Endothelial cell of umbilical vein (primary cell): Measurements from ENCODE around the gene ULK2. TPM values are rescaled to one million over a fixed set of nuclear protein-coding genes. Genes with fewer than 3 reads are reported as not detected.
"Not testable (repeated sequence)": the region's sequence is repeated elsewhere in the genome, so short reads cannot be mapped to it uniquely, and the experiment has no call there.

ENCODE experiments used
- BruUV-seq: library from RNA; stranded (reverse); fragments of 400-500 nt; replicated peaks from 2 replicates; lab custom pipeline; 2021; lab: Mats Ljungman, UMichigan
- CTCF ChIA-PET: fragments of 300-600, 350-600 bp; sonication (Branson Sonifier 250); formaldehyde crosslinking; loops from one replicate; lab custom pipeline; 2021; ENCODE audit warnings: antibody characterized with exemption, inconsistent platforms; lab: Charles Lee
- POLR2A ChIA-PET: fragments of 300-600, 350-600 bp; sonication (Branson Sonifier 250); formaldehyde crosslinking; loops from one replicate; lab custom pipeline; 2021; ENCODE audit warnings: antibody characterized with exemption, inconsistent platforms; lab: Charles Lee
- DNase-seq: peaks from one replicate; pipeline ENCODE4 v3.0.0-alpha.2; 2011; ENCODE audit warnings: low read depth, low spot score
- FAIRE-seq: peaks from 2 replicates; lab custom pipeline; 2011; peaks lifted over from hg19 to GRCh38; lab: Jason Lieb, UNC
- H2AFZ ChIP-seq: 2 replicates; pipeline ENCODE4 v1.6.0; 2012; ENCODE audit warnings: low read depth, low read length, control low read depth, inconsistent platforms
- H3K27ac ChIP-seq: 2 replicates; pipeline ENCODE4 v1.5.1; 2011; ENCODE audit warnings: low read depth, mild to moderate bottlenecking, control low read depth, low read length, moderate library complexity; ENCODE audit not compliant: insufficient read depth
- H3K27me3 ChIP-seq, 2 experiments: 2 replicates each; pipeline versions ENCODE4 v1.6.0 to v1.6.1; 2011; ENCODE audit warnings: low read length in 2 of 2, mixed read lengths in 1 of 2; ENCODE audit not compliant: control insufficient read depth in 2 of 2, insufficient read depth in 2 of 2
- H3K36me3 ChIP-seq, 2 experiments: 2 replicates in 1 of 2; 3 replicates in 1 of 2; pipeline ENCODE4 v1.5.1; 2011; ENCODE audit warnings: low read length in 2 of 2, mild to moderate bottlenecking in 1 of 2, moderate library complexity in 1 of 2; ENCODE audit not compliant: control insufficient read depth in 2 of 2, insufficient read depth in 2 of 2; ENCODE audit errors: extremely low read depth in 1 of 2
- H3K4me1 ChIP-seq: 3 replicates; pipeline ENCODE4 v1.5.1; 2011; ENCODE audit warnings: mild to moderate bottlenecking, low read length; ENCODE audit not compliant: control insufficient read depth, insufficient read depth; ENCODE audit errors: extremely low read depth
- H3K4me2 ChIP-seq: 2 replicates; pipeline ENCODE4 v1.6.1; 2011; ENCODE audit warnings: low read length, control low read depth, mixed read lengths; ENCODE audit not compliant: insufficient read depth
- H3K4me3 ChIP-seq, 3 experiments: fragments of 200-600 bp in 1 of 3; sonication (generic), shearing (Covaris generic) in 1 of 3; replicated peaks in 1 of 3; 2 replicates each; pipeline ENCODE4 v1.5.1; 2011 to 2016; ENCODE audit warnings: control low read depth in 3 of 3, low read length in 3 of 3, mild to moderate bottlenecking in 2 of 3, inconsistent platforms in 1 of 3, low read depth in 1 of 3, moderate library complexity in 1 of 3; ENCODE audit not compliant: insufficient read depth in 1 of 3
- H3K79me2 ChIP-seq: 2 replicates; pipeline ENCODE4 v1.6.0; 2012; ENCODE audit warnings: low read length, inconsistent platforms; ENCODE audit not compliant: control insufficient read depth, insufficient read depth
- H3K9ac ChIP-seq: replicated peaks from 2 replicates; pipeline ENCODE3; 2011; ENCODE audit warnings: low read length, control low read depth; ENCODE audit not compliant: insufficient read depth; ENCODE audit errors: extremely low read depth
- H3K9me1 ChIP-seq: replicated peaks from 3 replicates; pipeline ENCODE4 v1.6.0; 2011; ENCODE audit warnings: mild to moderate bottlenecking, low read length; ENCODE audit not compliant: control insufficient read depth, insufficient read depth; ENCODE audit errors: extremely low read depth
- H3K9me3 ChIP-seq: replicated peaks from 2 replicates; pipeline ENCODE4 v1.5.1; 2012; ENCODE audit warnings: low read length, inconsistent platforms; ENCODE audit not compliant: control insufficient read depth, insufficient read depth
- H4K20me1 ChIP-seq: replicated peaks from 2 replicates; pipeline ENCODE3; 2011; ENCODE audit warnings: mild to moderate bottlenecking, low read length; ENCODE audit not compliant: control insufficient read depth, insufficient read depth; ENCODE audit errors: extremely low read depth
- EZH2 ChIP-seq: IDR thresholded peaks from 2 replicates; pipeline ENCODE4 v1.6.1; 2012; ENCODE audit warnings: borderline replicate concordance, low read depth, mild to moderate bottlenecking, moderate library complexity, low read length, inconsistent platforms; ENCODE audit not compliant: severe bottlenecking
- FOS ChIP-seq: IDR thresholded peaks from 2 replicates; pipeline ENCODE4 v1.6.1; 2011; ENCODE audit warnings: mild to moderate bottlenecking, low read length, moderate library complexity, borderline replicate concordance; ENCODE audit not compliant: insufficient read depth
- GATA2 ChIP-seq: IDR thresholded peaks from 2 replicates; pipeline ENCODE4 v1.7.0; 2011; ENCODE audit warnings: low read depth, mild to moderate bottlenecking, moderate library complexity, mixed read lengths, low read length; ENCODE audit not compliant: insufficient read length, insufficient read depth
- JUN ChIP-seq: IDR thresholded peaks from 2 replicates; pipeline ENCODE4 v1.6.1; 2011; ENCODE audit warnings: borderline replicate concordance, low read depth; ENCODE audit not compliant: insufficient read length, insufficient read depth
- MYC ChIP-seq: IDR thresholded peaks from one replicate; pipeline ENCODE4 v1.6.1; 2011; ENCODE audit warnings: mild to moderate bottlenecking, low read depth, low read length
- POLR2A ChIP-seq: IDR thresholded peaks from 2 replicates; pipeline ENCODE4 v1.6.1; 2012; ENCODE audit warnings: low read depth, mild to moderate bottlenecking, control low read depth, low read length
- POLR2AphosphoS5 ChIP-seq: IDR thresholded peaks from 2 replicates; pipeline ENCODE4 v1.6.1; 2012; ENCODE audit warnings: low read depth, mild to moderate bottlenecking, control low read depth, low read length, moderate library complexity; ENCODE audit not compliant: insufficient read depth
- dilution Hi-C: fragments of 300-500 bp; cut with MboI; formaldehyde crosslinking; loops from one replicate; pipeline ENCODE4 v1.15.0; 2019; ENCODE audit warnings: low sequenced_read_pairs; ENCODE audit not compliant: extremely low pct_ligation_motif_present
- intact Hi-C: fragments of 100-400 bp; cut with micrococcal nuclease; formaldehyde crosslinking; loops from one replicate; pipeline ENCODE4 v1.10.0; 2022
- polyA plus RNA-seq, 4 experiments: library from polyadenylated mRNA; depleted of rRNA in 3 of 4; stranded (reverse) in 3 of 4; unstranded in 1 of 4; fragments of >200 nt; gene quantifications; 2 replicates each; pipeline versions ENCODE4 v1.2.1 to v1.2.3, GENCODE V29; 2011 to 2012; ENCODE audit warnings: missing spikeins in 1 of 4
- total RNA-seq: library from RNA; stranded (reverse); gene quantifications from 2 replicates; pipeline ENCODE4 v1.2.3, GENCODE V29; 2021
- TF ChIP-seq, protein P1 (sequence below), 2 donors: IDR thresholded peaks; 1 replicate in 1 of 2; 2 replicates in 1 of 2; pipeline ENCODE4 v1.5.1; 2011; ENCODE audit warnings: low read length in 2 of 2, mild to moderate bottlenecking in 2 of 2, moderate library complexity in 2 of 2, control low read depth in 1 of 2, inconsistent platforms in 1 of 2, low read depth in 1 of 2; ENCODE audit not compliant: insufficient read depth in 1 of 2; ENCODE audit errors: extremely low read depth in 1 of 2
- TF ChIP-seq, protein P2 (sequence below): IDR thresholded peaks from 2 replicates; pipeline ENCODE4 v1.6.1; 2011; ENCODE audit not compliant: insufficient read depth, insufficient read length

The ULK2 gene
- total and polyA plus RNA-seq, 2 donors (not counting 3 experiments of a cell fraction or from before 2014, with no cell fraction given), result 19.3 to 26.7 TPM

DNA sequence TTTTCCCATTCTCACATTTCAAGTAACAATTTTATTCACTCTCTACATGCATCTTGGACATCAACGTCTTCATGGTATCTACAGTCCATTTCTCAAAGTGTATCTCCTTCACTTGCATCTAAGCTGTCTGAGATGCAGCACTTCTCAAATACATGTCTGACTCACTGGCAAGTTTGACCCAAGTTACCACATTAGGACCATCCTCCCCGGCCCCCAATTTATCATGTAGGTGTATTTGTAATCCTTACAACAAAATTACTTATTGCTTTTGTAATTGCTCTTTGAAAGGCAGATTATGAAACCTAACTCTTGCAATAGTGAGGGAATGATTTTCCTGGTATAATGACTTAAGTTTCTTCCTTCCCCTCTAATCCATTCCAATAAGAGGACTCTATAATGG is 28.9 kb upstream of the ULK2 start:
- Histone ChIP-seq H3K9me1 (no peaks in the 10 kb centered on the region), H3K4me1 (no peaks in the 10 kb centered on the region), H3K4me2 (no peak overlapping the region), H3K79me2 (no peaks in the 10 kb centered on the region), H3K9me3 (no peaks in the 10 kb centered on the region), H3K36me3 (peaks cover 0 to 4% of the 10 kb centered on the region in 2 experiments), H4K20me1 (no peaks in the 10 kb centered on the region), H3K27me3 (no peaks in the 10 kb centered on the region), H3K4me3 (no peak overlapping the region), H2AFZ (no peak overlapping the region), H3K9ac (no peak overlapping the region), H3K27ac (no peak overlapping the region)
- intact Hi-C loops, result no loop called here
- no peak for FAIRE-seq
- BruUV-seq, result no TSS peak
- dilution Hi-C loops, result no loop called here
- no peak for TF ChIP-seq GATA2
- no peak for TF ChIP-seq FOS
- TF ChIP-seq, protein P1, sequence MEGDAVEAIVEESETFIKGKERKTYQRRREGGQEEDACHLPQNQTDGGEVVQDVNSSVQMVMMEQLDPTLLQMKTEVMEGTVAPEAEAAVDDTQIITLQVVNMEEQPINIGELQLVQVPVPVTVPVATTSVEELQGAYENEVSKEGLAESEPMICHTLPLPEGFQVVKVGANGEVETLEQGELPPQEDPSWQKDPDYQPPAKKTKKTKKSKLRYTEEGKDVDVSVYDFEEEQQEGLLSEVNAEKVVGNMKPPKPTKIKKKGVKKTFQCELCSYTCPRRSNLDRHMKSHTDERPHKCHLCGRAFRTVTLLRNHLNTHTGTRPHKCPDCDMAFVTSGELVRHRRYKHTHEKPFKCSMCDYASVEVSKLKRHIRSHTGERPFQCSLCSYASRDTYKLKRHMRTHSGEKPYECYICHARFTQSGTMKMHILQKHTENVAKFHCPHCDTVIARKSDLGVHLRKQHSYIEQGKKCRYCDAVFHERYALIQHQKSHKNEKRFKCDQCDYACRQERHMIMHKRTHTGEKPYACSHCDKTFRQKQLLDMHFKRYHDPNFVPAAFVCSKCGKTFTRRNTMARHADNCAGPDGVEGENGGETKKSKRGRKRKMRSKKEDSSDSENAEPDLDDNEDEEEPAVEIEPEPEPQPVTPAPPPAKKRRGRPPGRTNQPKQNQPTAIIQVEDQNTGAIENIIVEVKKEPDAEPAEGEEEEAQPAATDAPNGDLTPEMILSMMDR (IDR thresholded peaks at IDR 0.05; ENCODE audit: extremely low read depth in 1 of 2, insufficient read depth in 1 of 2, low read depth in 1 of 2, low read length in 2 of 2), result no peak
- TF ChIP-seq MYC, result no peak
- TF ChIP-seq, protein P2, sequence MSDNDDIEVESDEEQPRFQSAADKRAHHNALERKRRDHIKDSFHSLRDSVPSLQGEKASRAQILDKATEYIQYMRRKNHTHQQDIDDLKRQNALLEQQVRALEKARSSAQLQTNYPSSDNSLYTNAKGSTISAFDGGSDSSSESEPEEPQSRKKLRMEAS, result no peak
- no peak for TF ChIP-seq EZH2
- no peak for TF ChIP-seq POLR2AphosphoS5
- no peak for TF ChIP-seq POLR2A
- no peak for TF ChIP-seq JUN
- CTCF ChIA-PET, result no interaction called here
- no peak for DNase-seq
- POLR2A ChIA-PET, result no interaction called here

DNA sequence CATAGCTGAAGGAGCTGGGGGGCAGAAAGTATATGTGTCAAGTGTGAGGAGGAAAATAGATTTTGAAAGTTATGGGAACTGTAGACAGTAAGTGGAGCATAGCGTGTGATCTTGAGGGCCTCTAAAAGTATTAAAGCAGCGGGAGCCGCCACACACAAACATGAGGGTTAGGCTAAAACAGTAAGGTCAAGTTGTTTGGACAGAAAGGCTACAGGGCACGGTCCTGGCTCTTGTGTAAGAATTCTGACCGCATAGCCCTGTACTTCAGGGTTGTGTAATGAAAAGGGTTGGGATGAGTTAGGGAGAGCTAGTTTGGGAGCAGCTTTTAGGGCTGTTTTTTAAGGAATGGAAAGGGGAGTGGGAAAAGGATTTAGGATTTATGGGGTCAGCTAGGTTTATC is 22.8 kb upstream of the ULK2 start:
- H3K9me3 ChIP-seq, H3K4me2 ChIP-seq, H3K9me1 ChIP-seq, H3K4me1 ChIP-seq, POLR2A ChIA-PET, H3K9ac ChIP-seq, H3K4me3 ChIP-seq, BruUV-seq, H4K20me1 ChIP-seq, H3K27ac ChIP-seq, FAIRE-seq, DNase-seq, H2AFZ ChIP-seq, H3K27me3 ChIP-seq, H3K36me3 ChIP-seq, H3K79me2 ChIP-seq, intact Hi-C loops, dilution Hi-C loops: not testable (repeated sequence)
- CTCF ChIA-PET, result interaction anchor here (1.4 kb wide), 1 partner anchor 10 kb away, joined by 4 read pairs; no protein-coding TSS in a partner anchor

DNA sequence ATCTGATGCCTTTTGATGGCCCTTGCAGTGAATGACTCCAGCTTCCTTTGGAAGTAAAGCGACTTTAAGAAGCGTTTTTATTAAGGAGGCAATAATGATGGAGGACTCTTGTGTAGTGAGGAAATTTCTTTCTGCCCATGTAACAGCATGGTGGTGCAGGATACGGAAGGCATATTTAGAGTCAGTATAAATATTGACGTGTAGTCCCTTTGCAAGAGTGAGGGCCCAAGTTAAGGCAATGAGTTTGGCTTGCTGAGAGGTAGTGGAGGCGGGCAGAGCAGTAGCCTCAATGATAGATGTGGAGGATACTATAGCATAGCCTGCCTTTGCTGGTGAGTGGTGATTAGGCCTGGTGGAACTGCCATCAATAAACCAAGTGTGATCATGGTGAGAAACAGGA is 22.3 kb upstream of the ULK2 start:
- DNase-seq, H3K36me3 ChIP-seq, dilution Hi-C loops, BruUV-seq, POLR2A ChIA-PET, H3K4me3 ChIP-seq, H3K9ac ChIP-seq, intact Hi-C loops, H3K79me2 ChIP-seq, H3K9me3 ChIP-seq, H2AFZ ChIP-seq, FAIRE-seq, H3K4me2 ChIP-seq, H4K20me1 ChIP-seq, H3K27me3 ChIP-seq, H3K4me1 ChIP-seq, CTCF ChIA-PET, H3K9me1 ChIP-seq, H3K27ac ChIP-seq: not testable (repeated sequence)
